Thymus (tissue), 11 donors: ENCODE results near the gene CYP11A1. TPM values are rescaled to one million over a fixed set of nuclear protein-coding genes. Genes with fewer than 3 reads are reported as not detected.

ENCODE experiments used
- DNase-seq, 9 donors: peaks; one replicate each; pipeline ENCODE4 v3.0.0-alpha.2; 2013; ENCODE audit warnings: low spot score in 9 of 9, low read depth in 6 of 9, missing footprints in 1 of 9
- H3K27ac ChIP-seq, 2 donors: one replicate each; pipeline ENCODE4 v1.5.1; 2013; ENCODE audit warnings: control low read depth in 1 of 2, low read depth in 1 of 2, low read length in 1 of 2, mild to moderate bottlenecking in 1 of 2, moderate library complexity in 1 of 2
- H3K27me3 ChIP-seq, 2 donors: one replicate each; pipeline ENCODE4 v1.5.1; 2013; ENCODE audit warnings: low read length in 1 of 2; ENCODE audit not compliant: control insufficient read depth in 2 of 2, insufficient read depth in 1 of 2
- H3K36me3 ChIP-seq, 2 donors: one replicate each; pipeline ENCODE4 v1.5.1; 2013; ENCODE audit warnings: low read length in 1 of 2, mild to moderate bottlenecking in 1 of 2, moderate library complexity in 1 of 2; ENCODE audit not compliant: control insufficient read depth in 2 of 2, insufficient read depth in 2 of 2
- H3K4me1 ChIP-seq, 2 donors: one replicate each; pipeline ENCODE4 v1.5.1; 2013; ENCODE audit warnings: low read length in 2 of 2; ENCODE audit not compliant: control insufficient read depth in 2 of 2, insufficient read depth in 2 of 2
- H3K4me3 ChIP-seq, 2 donors: one replicate each; pipeline ENCODE4 v1.5.1; 2013; ENCODE audit warnings: low read length in 2 of 2, control low read depth in 1 of 2, mild to moderate bottlenecking in 1 of 2
- H3K9me3 ChIP-seq, 2 donors: one replicate each; pipeline ENCODE4 v1.5.1; 2013; ENCODE audit warnings: low read length in 1 of 2, mild to moderate bottlenecking in 1 of 2; ENCODE audit not compliant: control insufficient read depth in 2 of 2, insufficient read depth in 1 of 2
- WGBS: extraction: QIAGEN DNeasy Blood & Tissue Kit; methylation state at CpG from one replicate; pipeline ENCODE4 v1.1.7; 2013; 5-methylcytosine and 5-hydroxymethylcytosine counted together
- polyA plus RNA-seq: library from polyadenylated mRNA; stranded (reverse); fragments of 200-250 nt; gene quantifications from one replicate; pipeline ENCODE4 v1.2.3, GENCODE V29; 2013
- total RNA-seq: library from RNA; stranded (reverse); fragments of 120-200 nt; gene quantifications from one replicate; pipeline ENCODE4 v1.2.4, GENCODE V29; 2013
- donor health status: healthy.

The CYP11A1 gene
- total and polyA plus RNA-seq, 2 donors: 0.66 to 1.0 TPM

- peaks cover 53 to 91% of the 10 kb centered on the region in 2 donors for H3K4me1 ChIP-seq
- H3K27ac ChIP-seq: peak overlapping the region; percentile 98 to 100
- no peak for DNase-seq
- 80% methylated on average over 10 of the region's 10 CpGs for WGBS
- peak overlapping the region in 1 of 2 donors; percentile 12 for H3K4me3 ChIP-seq
- no peaks in the 10 kb centered on the region for H3K27me3 ChIP-seq
- peaks cover 0 to 2% of the 10 kb centered on the region in 2 donors for H3K36me3 ChIP-seq
- H3K9me3 ChIP-seq: peaks cover 0 to 5% of the 10 kb centered on the region in 2 donors
Observed at GRCh38 chr15:74403588-74403919, 36.1 kb upstream of the CYP11A1 start.

DNA sequence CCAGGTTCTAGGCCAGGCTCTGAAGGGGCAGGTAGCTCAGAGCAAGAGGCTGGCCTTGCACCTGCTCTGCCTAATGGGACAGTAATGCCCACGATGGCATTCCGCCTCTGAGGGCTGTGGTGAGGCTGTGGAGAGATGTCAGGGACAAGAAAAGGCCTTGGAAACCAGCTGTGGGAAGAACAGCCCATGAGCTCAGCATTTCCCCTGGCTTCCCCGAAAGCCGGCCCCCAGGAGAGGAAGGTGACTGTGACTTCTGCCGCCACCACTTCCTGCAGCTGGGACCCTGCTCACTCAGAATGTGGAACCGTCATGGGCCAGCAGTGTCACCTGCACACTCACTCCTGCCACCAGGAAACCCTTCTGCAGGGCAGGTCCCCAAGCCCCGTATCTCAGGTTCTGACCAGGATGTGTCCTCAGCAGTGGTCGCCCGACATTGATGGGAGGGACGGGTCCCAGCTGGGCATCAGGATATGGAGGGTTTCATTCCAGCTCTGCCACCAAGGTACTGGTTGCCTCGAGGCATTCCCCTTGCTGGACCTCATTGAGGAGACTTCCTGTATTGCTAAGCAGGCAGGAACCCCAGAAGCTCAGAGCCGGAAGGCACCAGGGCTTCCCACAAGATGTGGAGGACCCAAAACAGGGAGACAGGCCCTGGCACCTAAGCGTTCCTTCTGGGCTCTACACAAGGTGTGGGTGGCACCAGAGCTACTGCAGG, 35.6 kb upstream of the CYP11A1 start:
- Histone ChIP-seq H3K4me1 (peaks cover 59 to 92% of the 10 kb centered on the region in 2 donors), H3K9me3 (peaks cover 0 to 9% of the 10 kb centered on the region in 2 donors), H3K27ac (peak overlapping the region; percentile 98 to 100), H3K27me3 (no peaks in the 10 kb centered on the region), H3K36me3 (peaks cover 0 to 2% of the 10 kb centered on the region in 2 donors), H3K4me3 (peak overlapping the region in 1 of 2 donors; percentile 12)
- WGBS: 6% methylated on average over 13 of the region's 13 CpGs
- peak in 5 of 9 donors; percentile 62 to 91 (median 83) for DNase-seq

DNA sequence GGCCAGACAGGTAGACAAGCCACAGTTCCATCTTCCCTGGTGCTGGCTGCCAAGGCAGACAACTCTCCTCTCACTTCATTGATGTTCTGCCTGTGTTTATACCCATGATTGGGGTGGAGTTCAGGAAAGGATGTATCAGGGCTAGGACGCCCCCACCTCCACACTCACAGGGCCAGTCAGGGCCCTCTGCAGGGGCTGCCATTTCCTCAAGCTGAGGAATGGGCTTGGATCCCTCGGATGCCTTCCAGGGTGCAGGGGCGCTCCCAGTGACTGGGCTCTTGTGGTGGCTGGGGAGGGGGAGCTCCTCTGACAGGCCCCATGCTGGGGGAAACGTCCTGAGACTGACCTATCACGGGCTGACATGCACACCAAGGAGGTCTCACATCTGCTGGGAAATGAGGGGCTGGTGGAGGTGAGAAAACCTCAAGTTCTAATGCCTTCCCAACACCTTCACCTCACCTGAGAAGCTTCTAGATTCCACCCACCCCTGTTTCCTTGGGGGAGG, 34.9 kb upstream of the CYP11A1 start:
- H3K27ac ChIP-seq: peak overlapping the region; percentile 98 to 100
- peaks cover 0 to 15% of the 10 kb centered on the region in 2 donors for H3K9me3 ChIP-seq
- H3K27me3 ChIP-seq: no peaks in the 10 kb centered on the region
- peaks cover 65 to 95% of the 10 kb centered on the region in 2 donors for H3K4me1 ChIP-seq
- DNase-seq: peak in 1 of 9 donors; percentile 54
- peaks cover 0 to 2% of the 10 kb centered on the region in 2 donors for H3K36me3 ChIP-seq
- H3K4me3 ChIP-seq: peak overlapping the region in 1 of 2 donors; percentile 0
- WGBS: 66% methylated on average over 5 of the region's 5 CpGs

- WGBS: 39% methylated on average over 11 of the region's 11 CpGs
- peak overlapping the region; percentile 98 to 100 for H3K27ac ChIP-seq
- H3K4me1 ChIP-seq: peaks cover 78 to 95% of the 10 kb centered on the region in 2 donors
- peak overlapping the region; percentile 5 to 30 for H3K4me3 ChIP-seq
- peaks cover 0 to 16% of the 10 kb centered on the region in 2 donors for H3K9me3 ChIP-seq
- peak in 3 of 9 donors; percentile 59 to 83 (median 65) for DNase-seq
- no peaks in the 10 kb centered on the region for H3K27me3 ChIP-seq
- H3K36me3 ChIP-seq: peaks cover 0 to 2% of the 10 kb centered on the region in 2 donors
Observed at GRCh38 chr15:74400915-74401757, 33.7 kb upstream of the CYP11A1 start.

- Histone ChIP-seq H3K4me3 (peak overlapping the region; percentile 22 to 30), H3K27me3 (no peaks in the 10 kb centered on the region), H3K27ac (peak overlapping the region; percentile 98 to 100), H3K9me3 (peaks cover 0 to 16% of the 10 kb centered on the region in 2 donors), H3K36me3 (no peaks in the 10 kb centered on the region), H3K4me1 (peaks cover 79 to 96% of the 10 kb centered on the region in 2 donors)
- DNase-seq: no peak
- 16% methylated on average over 10 of the region's 10 CpGs for WGBS
Observed at GRCh38 chr15:74400313-74400860, 32.9 kb upstream of the CYP11A1 start.

GRCh38 chr15:74399511-74400312, 32.3 kb upstream of the CYP11A1 start:
- Histone ChIP-seq H3K4me1 (peaks cover 79 to 98% of the 10 kb centered on the region in 2 donors), H3K4me3 (peak overlapping the region; percentile 22 to 30), H3K36me3 (no peaks in the 10 kb centered on the region), H3K9me3 (peaks cover 0 to 16% of the 10 kb centered on the region in 2 donors), H3K27me3 (no peaks in the 10 kb centered on the region), H3K27ac (peak overlapping the region; percentile 98 to 100)
- DNase-seq: peak; percentile 79 to 95 (median 85)
- 13% methylated on average over 5 of the region's 5 CpGs for WGBS

DNA sequence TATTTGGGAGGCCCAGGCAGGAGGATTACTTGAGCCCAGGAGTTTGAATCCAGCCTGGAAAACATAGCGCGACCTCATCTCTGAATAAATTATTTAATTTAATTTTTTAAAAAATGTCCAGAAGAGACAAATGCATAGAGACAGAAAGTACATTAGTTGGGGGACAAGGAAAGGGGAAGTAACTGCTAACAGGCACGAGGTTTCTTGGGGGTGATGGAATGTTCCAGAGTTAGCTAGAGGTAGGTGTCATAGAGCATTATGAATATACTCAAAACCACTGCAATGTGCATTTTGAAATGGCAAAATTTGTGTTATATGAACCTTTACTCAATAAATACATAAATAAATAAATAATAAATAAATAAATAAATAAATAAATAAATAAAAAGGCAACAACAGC, 31.7 kb upstream of the CYP11A1 start:
- Histone ChIP-seq H3K9me3 (peaks cover 0 to 16% of the 10 kb centered on the region in 2 donors), H3K36me3 (no peaks in the 10 kb centered on the region), H3K27ac (peak overlapping the region in 1 of 2 donors; percentile 100), H3K4me3 (no peak overlapping the region), H3K27me3 (no peaks in the 10 kb centered on the region), H3K4me1 (peaks cover 76 to 97% of the 10 kb centered on the region in 2 donors)
- 69% methylated on average over 3 of the region's 3 CpGs for WGBS
- DNase-seq: peak in 1 of 9 donors; percentile 46

GRCh38 chr15:74398183-74398582, 30.7 kb upstream of the CYP11A1 start:
- Histone ChIP-seq H3K27me3 (no peaks in the 10 kb centered on the region), H3K4me3 (no peak overlapping the region), H3K9me3 (peaks cover 0 to 16% of the 10 kb centered on the region in 2 donors), H3K36me3 (no peaks in the 10 kb centered on the region), H3K4me1 (peaks cover 67 to 97% of the 10 kb centered on the region in 2 donors), H3K27ac (peak overlapping the region in 1 of 2 donors; percentile 100)
- DNase-seq: peak in 1 of 9 donors; percentile 42
- 72% methylated on average over 5 of the region's 5 CpGs for WGBS
